Sigmoid colon (tissue), 7 donors: Measurements from ENCODE around the gene GLIPR1. TPM values are rescaled to one million over a fixed set of nuclear protein-coding genes. Genes with fewer than 3 reads are reported as not detected.
"Not testable (repeated sequence)": the region's sequence is repeated elsewhere in the genome, so short reads cannot be mapped to it uniquely, and the experiment has no call there.

Experiments
- DNase-seq: peaks from one replicate; pipeline ENCODE4 v3.0.0-alpha.2; 2019
- H3K27ac ChIP-seq, 4 donors: fragments of 200-600 bp; sonication (generic); one replicate each; pipeline ENCODE4 v1.5.1; 2016 to 2019; ENCODE audit warnings: mild to moderate bottlenecking in 1 of 4
- H3K27me3 ChIP-seq, 3 donors: fragments of 200-600 bp; sonication (generic); one replicate each; pipeline ENCODE4 v1.5.1; 2019; ENCODE audit warnings: mild to moderate bottlenecking in 1 of 3
- H3K36me3 ChIP-seq, 4 donors: fragments of 200-600 bp; sonication (generic); one replicate each; pipeline ENCODE4 v1.5.1; 2016 to 2019
- H3K4me1 ChIP-seq, 4 donors: fragments of 200-600 bp; sonication (generic); one replicate each; pipeline ENCODE4 v1.5.1; 2017 to 2019
- H3K4me3 ChIP-seq, 4 donors: fragments of 200-600 bp; sonication (generic); one replicate each; pipeline ENCODE4 v1.5.1; 2017 to 2019; ENCODE audit warnings: mild to moderate bottlenecking in 2 of 4, moderate library complexity in 1 of 4
- H3K9me3 ChIP-seq, 4 donors: fragments of 200-600 bp in 3 of 4; sonication (generic) in 3 of 4; one replicate each; pipeline versions ENCODE4 v1.5.1 to v1.6.1; 2013 to 2019
- EP300 ChIP-seq, 4 donors: sonication (generic); formaldehyde crosslinking; IDR thresholded peaks; one replicate each; pipeline ENCODE4 v1.6.1; 2017; ENCODE audit warnings: antibody characterized with exemption in 4 of 4
- POLR2A ChIP-seq, 2 donors: fragments of 450-650 bp; IDR thresholded peaks; one replicate each; pipeline ENCODE4 v1.6.1; 2016; ENCODE audit warnings: antibody characterized with exemption in 2 of 2, mild to moderate bottlenecking in 2 of 2, moderate library complexity in 2 of 2
- POLR2AphosphoS5 ChIP-seq, 4 donors: sonication (generic); formaldehyde crosslinking; IDR thresholded peaks; one replicate each; pipeline ENCODE4 v1.6.1; 2017; ENCODE audit warnings: antibody characterized with exemption in 4 of 4
- WGBS, 2 donors: extraction: QIAGEN DNeasy Blood & Tissue Kit; methylation state at CpG; one replicate each; pipeline ENCODE4 v1.1.7; 2013; 5-methylcytosine and 5-hydroxymethylcytosine counted together
- intact Hi-C: fragments of 100-400 bp; cut with DNase I; formaldehyde crosslinking; loops from one replicate; pipeline ENCODE4 v1.15.1; 2023
- polyA plus RNA-seq, 3 donors: library from polyadenylated mRNA; stranded (reverse); fragments of 200-250 nt; gene quantifications; one replicate each; pipeline ENCODE4 v1.2.3, GENCODE V29; 2013
- total RNA-seq, 4 donors: library from RNA; depleted of rRNA; stranded (reverse); fragments of >200 nt; gene quantifications; one replicate each; pipeline ENCODE4 v1.1.0, GENCODE V29; 2016
- TF ChIP-seq, protein P1 (sequence below), 4 experiments: fragments of 450-650 bp in 3 of 4; fragments of 200-600 bp in 1 of 4; IDR thresholded peaks; one replicate each; pipeline ENCODE4 v1.5.1; 2016 to 2019; ENCODE audit warnings: antibody characterized with exemption in 4 of 4, mild to moderate bottlenecking in 3 of 4, moderate library complexity in 2 of 4
- donor health status: healthy with polysubstance abuse.
- donor health status: Bipolar disorder and iron deficiency.
- donor health status: healthy.

Gene GLIPR1
- total and polyA plus RNA-seq, 7 donors: 4.8 to 20.9 (median 14.6) TPM

DNA sequence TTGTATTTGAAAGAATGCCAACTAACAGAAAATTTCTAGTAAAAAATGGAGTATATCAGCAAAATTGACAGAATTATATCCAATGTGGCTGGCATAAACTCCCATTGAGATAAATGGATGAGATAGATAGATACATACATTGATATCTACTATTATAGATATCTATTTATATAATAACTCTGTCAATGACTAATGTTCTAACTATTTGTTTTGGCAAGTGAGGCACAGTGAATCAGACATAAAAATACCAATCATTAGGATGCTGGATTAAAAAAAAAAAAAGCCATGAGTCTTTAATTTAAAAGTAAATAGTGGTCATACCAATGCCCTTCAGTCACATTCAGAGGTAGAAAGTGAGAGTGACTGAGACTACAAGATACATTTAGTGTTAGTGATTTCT lies 33.7 kb upstream of the GLIPR1 start:
- H3K4me3 ChIP-seq: no peak overlapping the region
- H3K27me3 ChIP-seq: no peaks in the 10 kb centered on the region
- intact Hi-C loops: no loop called here
- no peak for DNase-seq
- H3K4me1 ChIP-seq: no peaks in the 10 kb centered on the region
- no peaks in the 10 kb centered on the region for H3K9me3 ChIP-seq
- H3K27ac ChIP-seq: no peak overlapping the region
- TF ChIP-seq EP300 (IDR thresholded peaks at IDR 0.05) (no peak), POLR2A (IDR thresholded peaks at IDR 0.05) (no peak), POLR2AphosphoS5 (IDR thresholded peaks at IDR 0.05) (no peak)
- TF ChIP-seq, protein P1, sequence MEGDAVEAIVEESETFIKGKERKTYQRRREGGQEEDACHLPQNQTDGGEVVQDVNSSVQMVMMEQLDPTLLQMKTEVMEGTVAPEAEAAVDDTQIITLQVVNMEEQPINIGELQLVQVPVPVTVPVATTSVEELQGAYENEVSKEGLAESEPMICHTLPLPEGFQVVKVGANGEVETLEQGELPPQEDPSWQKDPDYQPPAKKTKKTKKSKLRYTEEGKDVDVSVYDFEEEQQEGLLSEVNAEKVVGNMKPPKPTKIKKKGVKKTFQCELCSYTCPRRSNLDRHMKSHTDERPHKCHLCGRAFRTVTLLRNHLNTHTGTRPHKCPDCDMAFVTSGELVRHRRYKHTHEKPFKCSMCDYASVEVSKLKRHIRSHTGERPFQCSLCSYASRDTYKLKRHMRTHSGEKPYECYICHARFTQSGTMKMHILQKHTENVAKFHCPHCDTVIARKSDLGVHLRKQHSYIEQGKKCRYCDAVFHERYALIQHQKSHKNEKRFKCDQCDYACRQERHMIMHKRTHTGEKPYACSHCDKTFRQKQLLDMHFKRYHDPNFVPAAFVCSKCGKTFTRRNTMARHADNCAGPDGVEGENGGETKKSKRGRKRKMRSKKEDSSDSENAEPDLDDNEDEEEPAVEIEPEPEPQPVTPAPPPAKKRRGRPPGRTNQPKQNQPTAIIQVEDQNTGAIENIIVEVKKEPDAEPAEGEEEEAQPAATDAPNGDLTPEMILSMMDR (IDR thresholded peaks at IDR 0.05): no peak
- no peaks in the 10 kb centered on the region for H3K36me3 ChIP-seq

DNA sequence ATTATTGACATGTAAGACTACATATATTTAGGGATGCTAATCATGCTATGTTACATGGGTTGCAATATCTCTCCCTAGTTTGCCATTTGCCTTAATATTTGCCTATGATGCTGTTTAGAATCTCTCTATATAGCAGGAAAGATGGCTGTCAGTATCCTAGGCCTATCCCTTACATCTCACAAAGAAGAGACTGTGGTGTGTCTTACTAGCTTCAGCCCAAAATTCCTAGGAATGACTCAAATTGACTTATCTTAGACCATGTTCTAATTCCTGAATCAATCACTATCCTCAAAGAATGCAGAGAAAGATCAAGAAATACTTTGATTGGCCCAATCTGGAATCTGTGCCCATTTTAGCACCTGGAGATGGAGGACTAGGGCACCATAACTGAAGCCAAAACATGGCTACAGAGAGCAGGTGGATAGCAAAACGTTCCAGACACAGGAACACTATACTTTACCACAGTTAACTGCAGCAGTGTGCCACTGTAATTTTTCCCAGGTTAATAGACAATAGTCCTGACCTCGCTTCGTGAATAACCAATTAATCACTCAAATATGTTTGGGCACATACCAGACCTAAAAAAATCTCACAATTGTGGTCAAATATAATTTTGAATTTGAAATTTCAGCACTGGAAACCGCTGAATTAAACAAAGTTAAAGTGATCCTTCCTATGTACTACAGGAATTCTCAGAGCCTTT lies 32.7 kb upstream of the GLIPR1 start:
- DNase-seq: no peak
- Histone ChIP-seq H3K9me3 (no peaks in the 10 kb centered on the region), H3K4me3 (no peak overlapping the region), H3K27me3 (no peaks in the 10 kb centered on the region), H3K36me3 (no peaks in the 10 kb centered on the region), H3K27ac (no peak overlapping the region), H3K4me1 (no peaks in the 10 kb centered on the region)
- WGBS, 2 donors: 74 to 82% methylated on average over 4 of the region's 4 CpGs
- TF ChIP-seq POLR2A (IDR thresholded peaks at IDR 0.05): no peak
- intact Hi-C loops: no loop called here

DNA sequence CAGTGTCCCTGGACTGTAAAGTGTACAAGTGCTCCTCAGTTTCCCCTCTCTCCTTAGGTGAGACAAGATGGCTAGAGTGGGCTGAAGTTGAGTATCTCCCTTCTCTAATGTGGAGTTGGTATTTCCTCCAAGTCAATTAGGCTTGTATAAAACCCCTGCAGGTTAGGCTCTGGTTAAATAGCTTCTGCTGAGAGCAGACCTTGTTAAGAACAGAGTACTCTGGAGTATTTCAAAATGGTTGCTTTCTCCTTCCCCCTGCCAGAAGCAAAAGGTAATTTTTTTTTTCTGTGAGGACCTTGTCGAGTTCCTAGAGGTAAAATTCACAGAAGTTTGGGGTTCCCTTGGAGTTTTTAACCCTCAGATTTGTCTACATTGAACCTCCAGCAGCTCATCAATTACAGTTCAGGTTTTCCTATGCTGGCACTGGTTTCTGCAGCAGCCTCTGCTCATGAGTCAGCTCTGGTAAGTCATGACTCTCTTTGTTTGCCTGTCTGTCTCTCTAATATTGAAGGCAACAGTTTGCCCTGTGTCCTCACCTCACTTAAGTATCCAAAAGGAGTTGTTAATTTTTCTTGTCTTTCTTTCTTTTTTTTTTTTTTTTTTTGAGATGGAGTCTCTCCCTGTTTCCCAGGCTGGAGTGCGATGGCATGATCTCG lies 27.8 kb upstream of the GLIPR1 start:
- DNase-seq: no peak
- intact Hi-C loops: no loop called here
- 88 to 90% methylated on average over 3 of the region's 3 CpGs for WGBS, 2 donors
- peaks cover 0 to under 1% (median 0%) of the 10 kb centered on the region in 4 donors for H3K9me3 ChIP-seq
- no peaks in the 10 kb centered on the region for H3K27me3 ChIP-seq
- no peaks in the 10 kb centered on the region for H3K36me3 ChIP-seq
- no peak for TF ChIP-seq EP300 (IDR thresholded peaks at IDR 0.05)
- TF ChIP-seq POLR2A (IDR thresholded peaks at IDR 0.05): no peak
- TF ChIP-seq, protein P1 (IDR thresholded peaks at IDR 0.05): no peak
- no peak for TF ChIP-seq POLR2AphosphoS5 (IDR thresholded peaks at IDR 0.05)
- no peaks in the 10 kb centered on the region for H3K4me1 ChIP-seq
- H3K4me3 ChIP-seq: no peak overlapping the region
- no peak overlapping the region for H3K27ac ChIP-seq

DNA sequence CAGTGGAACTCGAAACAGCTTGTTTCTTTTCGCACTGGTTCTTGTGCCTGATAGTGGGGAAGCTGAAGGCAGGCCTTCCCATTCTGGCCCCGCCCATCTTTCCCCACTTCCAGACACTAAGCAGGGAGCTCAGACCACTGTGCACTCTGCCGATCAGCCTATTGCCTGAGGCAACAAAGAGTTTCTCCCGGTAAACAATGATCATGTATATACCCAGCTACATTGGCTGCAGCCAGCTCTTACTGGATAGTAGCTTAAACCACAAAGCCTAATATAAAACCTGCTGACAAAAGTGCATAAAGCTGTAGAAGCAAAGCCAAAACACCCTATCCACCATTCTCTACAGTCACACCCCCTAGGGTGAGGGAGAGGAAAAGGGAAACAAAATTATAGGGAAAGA lies 24.7 kb upstream of the GLIPR1 start:
- no peaks in the 10 kb centered on the region for H3K4me1 ChIP-seq
- H3K27ac ChIP-seq: no peak overlapping the region
- no peaks in the 10 kb centered on the region for H3K27me3 ChIP-seq
- no peak overlapping the region for H3K4me3 ChIP-seq
- DNase-seq: no peak
- H3K36me3 ChIP-seq: no peaks in the 10 kb centered on the region
- WGBS, 2 donors: 86 to 88% methylated on average over 5 of the region's 5 CpGs
- intact Hi-C loops: no loop called here
- no peak for TF ChIP-seq EP300 (IDR thresholded peaks at IDR 0.05)
- TF ChIP-seq POLR2AphosphoS5 (IDR thresholded peaks at IDR 0.05): no peak
- TF ChIP-seq, protein P1 (IDR thresholded peaks at IDR 0.05): no peak
- no peak for TF ChIP-seq POLR2A (IDR thresholded peaks at IDR 0.05)
- peaks cover 0 to 2% (median 0%) of the 10 kb centered on the region in 4 donors for H3K9me3 ChIP-seq

DNA sequence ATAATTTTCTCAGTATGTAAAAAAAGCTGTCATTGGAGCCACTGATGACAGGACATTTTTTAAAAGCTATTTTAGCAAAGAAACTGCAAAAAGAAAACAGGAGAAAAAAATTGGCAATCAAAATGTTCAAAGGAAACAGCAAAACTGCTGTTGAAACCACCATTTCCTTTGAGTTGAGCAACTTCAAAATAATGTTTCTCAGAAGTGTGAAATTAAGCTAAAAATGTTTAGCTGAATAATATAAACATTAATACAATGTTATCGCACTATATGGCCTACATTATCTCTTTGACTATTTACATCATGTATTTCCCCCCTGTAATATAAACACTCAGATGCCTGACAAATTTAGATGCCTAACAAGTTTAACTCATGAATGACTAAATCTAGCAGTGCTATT lies 23.4 kb upstream of the GLIPR1 start:
- intact Hi-C loops: no loop called here
- H3K4me1 ChIP-seq: no peaks in the 10 kb centered on the region
- 39 to 68% methylated on average over 1 of the region's 1 CpG for WGBS, 2 donors
- no peaks in the 10 kb centered on the region for H3K36me3 ChIP-seq
- H3K27me3 ChIP-seq: no peaks in the 10 kb centered on the region
- H3K9me3 ChIP-seq: peaks cover 0 to 2% (median 0%) of the 10 kb centered on the region in 4 donors
- TF ChIP-seq EP300 (IDR thresholded peaks at IDR 0.05): no peak
- TF ChIP-seq POLR2AphosphoS5 (IDR thresholded peaks at IDR 0.05): no peak
- no peak for TF ChIP-seq POLR2A (IDR thresholded peaks at IDR 0.05)
- TF ChIP-seq, protein P1 (IDR thresholded peaks at IDR 0.05): no peak
- H3K27ac ChIP-seq: no peak overlapping the region
- no peak for DNase-seq
- H3K4me3 ChIP-seq: no peak overlapping the region

DNA sequence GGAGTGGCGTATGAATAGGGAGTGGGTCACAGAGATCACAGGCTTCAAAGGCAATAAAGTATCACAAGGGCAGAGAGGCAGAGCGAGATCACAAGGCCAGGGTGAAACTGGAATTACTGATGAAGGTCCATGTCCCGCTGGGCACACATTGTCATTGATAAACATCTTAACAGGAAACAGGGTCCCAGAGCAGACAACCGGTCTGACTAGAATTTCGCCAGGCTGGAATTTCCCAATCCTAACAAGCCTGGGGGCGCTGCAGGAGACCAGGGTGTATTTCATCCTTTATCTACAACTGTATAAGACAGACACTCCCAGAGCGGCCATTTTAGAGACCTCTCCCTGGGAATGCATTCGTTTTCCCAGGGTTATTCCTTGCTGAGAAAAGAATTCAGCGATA lies 22.7 kb upstream of the GLIPR1 start:
- H3K9me3 ChIP-seq, H3K27me3 ChIP-seq, DNase-seq, H3K36me3 ChIP-seq, intact Hi-C loops, H3K4me3 ChIP-seq, H3K27ac ChIP-seq, H3K4me1 ChIP-seq: not testable (repeated sequence)
- 72 to 79% methylated on average over 9 of the region's 9 CpGs for WGBS, 2 donors
